Osteoblast (primary cell): ENCODE results near the gene MAP2K1. TPM values are rescaled to one million over a fixed set of nuclear protein-coding genes. Genes with fewer than 3 reads are reported as not detected.
A peak's percentile ranks its signal among the peaks of the same experiment; 100 is the strongest.

ENCODE experiments used
- DNase-seq: peaks from one replicate; pipeline ENCODE4 v3.0.0; 2011; ENCODE audit warnings: low spot score, mixed read lengths; ENCODE audit not compliant: insufficient read length; ENCODE audit errors: missing footprints
- H2AFZ ChIP-seq: 2 replicates; pipeline ENCODE4 v1.6.0; 2011; ENCODE audit warnings: mild to moderate bottlenecking, low read length
- H3K27ac ChIP-seq: 2 replicates; pipeline ENCODE4 v1.5.1; 2011; ENCODE audit warnings: mild to moderate bottlenecking, low read depth, low read length, moderate library complexity
- H3K27me3 ChIP-seq: 2 replicates; pipeline ENCODE4 v1.6.0; 2012; ENCODE audit warnings: mild to moderate bottlenecking, control low read depth, inconsistent platforms, low read length, moderate library complexity; ENCODE audit not compliant: insufficient read depth
- H3K36me3 ChIP-seq: 2 replicates; pipeline ENCODE4 v1.5.1; 2011; ENCODE audit warnings: mild to moderate bottlenecking, low read length, control low read depth, moderate library complexity; ENCODE audit not compliant: insufficient read depth
- H3K4me1 ChIP-seq: 2 replicates; pipeline ENCODE4 v1.5.1; 2011; ENCODE audit warnings: mild to moderate bottlenecking, low read length, control low read depth, moderate library complexity; ENCODE audit not compliant: insufficient read depth
- H3K4me2 ChIP-seq: 2 replicates; pipeline ENCODE4 v1.6.0; 2011; ENCODE audit warnings: mild to moderate bottlenecking, low read length; ENCODE audit not compliant: insufficient read depth
- H3K4me3 ChIP-seq: fragments of 200-600 bp; sonication (generic); 3 replicates; pipeline ENCODE4 v1.5.1; 2012; ENCODE audit warnings: mild to moderate bottlenecking, low read length, inconsistent platforms; ENCODE audit not compliant: insufficient read depth
- H3K79me2 ChIP-seq: 2 replicates; pipeline ENCODE4 v1.6.0; 2012; ENCODE audit warnings: mild to moderate bottlenecking, low read length, control low read depth, inconsistent platforms; ENCODE audit not compliant: insufficient read depth
- H3K9me3 ChIP-seq: 2 replicates; pipeline ENCODE4 v1.5.1; 2011; ENCODE audit warnings: low read depth, low read length, control low read depth
- H4K20me1 ChIP-seq: 2 replicates; pipeline ENCODE4 v1.6.0; 2012; ENCODE audit warnings: mild to moderate bottlenecking, low read length, control low read depth; ENCODE audit not compliant: insufficient read depth
- small RNA-seq: library from RNA; depleted of rRNA; stranded (forward); fragments of <200 nt; gene quantifications from one replicate; pipeline ENCODE3, GENCODE V24; 2012
- total RNA-seq: library from RNA; depleted of rRNA; stranded (reverse); fragments of >200 nt; gene quantifications from 2 replicates; pipeline ENCODE4 v1.2.3, GENCODE V29; 2012
- TF ChIP-seq, protein P1 (sequence below): IDR thresholded peaks from 2 replicates; pipeline ENCODE4 v1.5.1; 2011; ENCODE audit warnings: mild to moderate bottlenecking, low read depth, low read length, moderate library complexity; ENCODE audit errors: extremely low read depth

The MAP2K1 gene
- total RNA-seq, 1 donor = 19.2 TPM

- Histone ChIP-seq H4K20me1 (no peaks in the 10 kb centered on the region), H3K4me1 (no peaks in the 10 kb centered on the region), H3K79me2 (no peaks in the 10 kb centered on the region), H3K9me3 (no peaks in the 10 kb centered on the region), H3K4me2 (no peak overlapping the region), H3K27ac (no peak overlapping the region), H2AFZ (no peak overlapping the region), H3K4me3 (no peak overlapping the region), H3K36me3 (peaks cover 33% of the 10 kb centered on the region), H3K27me3 (no peaks in the 10 kb centered on the region)
- TF ChIP-seq, protein P1, sequence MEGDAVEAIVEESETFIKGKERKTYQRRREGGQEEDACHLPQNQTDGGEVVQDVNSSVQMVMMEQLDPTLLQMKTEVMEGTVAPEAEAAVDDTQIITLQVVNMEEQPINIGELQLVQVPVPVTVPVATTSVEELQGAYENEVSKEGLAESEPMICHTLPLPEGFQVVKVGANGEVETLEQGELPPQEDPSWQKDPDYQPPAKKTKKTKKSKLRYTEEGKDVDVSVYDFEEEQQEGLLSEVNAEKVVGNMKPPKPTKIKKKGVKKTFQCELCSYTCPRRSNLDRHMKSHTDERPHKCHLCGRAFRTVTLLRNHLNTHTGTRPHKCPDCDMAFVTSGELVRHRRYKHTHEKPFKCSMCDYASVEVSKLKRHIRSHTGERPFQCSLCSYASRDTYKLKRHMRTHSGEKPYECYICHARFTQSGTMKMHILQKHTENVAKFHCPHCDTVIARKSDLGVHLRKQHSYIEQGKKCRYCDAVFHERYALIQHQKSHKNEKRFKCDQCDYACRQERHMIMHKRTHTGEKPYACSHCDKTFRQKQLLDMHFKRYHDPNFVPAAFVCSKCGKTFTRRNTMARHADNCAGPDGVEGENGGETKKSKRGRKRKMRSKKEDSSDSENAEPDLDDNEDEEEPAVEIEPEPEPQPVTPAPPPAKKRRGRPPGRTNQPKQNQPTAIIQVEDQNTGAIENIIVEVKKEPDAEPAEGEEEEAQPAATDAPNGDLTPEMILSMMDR = no peak
- no peak for DNase-seq
These were observed 138.1 kb downstream of the MAP2K1 start for GRCh38 chr15:66524838-66525237.

DNA sequence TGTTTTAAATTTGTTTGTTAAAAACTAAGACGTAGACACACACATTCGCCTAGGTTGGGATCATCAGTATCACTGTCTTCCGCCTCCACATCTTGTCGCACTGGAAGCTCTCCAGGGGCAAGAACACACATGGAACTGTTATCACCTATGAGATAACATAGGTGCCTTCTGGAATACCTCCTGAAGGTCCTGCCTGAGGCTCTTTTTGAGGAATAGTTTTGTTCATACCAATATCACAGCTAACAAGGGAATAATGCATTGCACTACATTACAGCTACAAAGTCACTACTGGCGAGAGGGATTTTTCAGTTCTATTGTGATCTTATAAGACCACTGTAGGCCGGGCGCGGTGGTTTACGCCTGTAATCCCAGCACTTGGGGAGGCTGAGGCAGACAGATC is 148.3 kb downstream of the MAP2K1 start:
- no peaks in the 10 kb centered on the region for H3K4me1 ChIP-seq
- TF ChIP-seq, protein P1 = no peak
- H3K79me2 ChIP-seq = no peaks in the 10 kb centered on the region
- H2AFZ ChIP-seq = no peak overlapping the region
- no peaks in the 10 kb centered on the region for H4K20me1 ChIP-seq
- H3K4me3 ChIP-seq = no peak overlapping the region
- H3K9me3 ChIP-seq = no peaks in the 10 kb centered on the region
- H3K27me3 ChIP-seq = no peaks in the 10 kb centered on the region
- peaks cover 15% of the 10 kb centered on the region for H3K36me3 ChIP-seq
- H3K27ac ChIP-seq = no peak overlapping the region
- no peak overlapping the region for H3K4me2 ChIP-seq
- no peak for DNase-seq

Small RNAs within 50 kb of the gene (small RNA-seq; reads per million reads assigned to genes)
- gene ATP5MFP6 = not detected
- not detected for gene MIR4512
- gene RF00019 = not detected
- not detected for gene RF01159
- gene SCARNA14 = 16.4 reads per million, percentile 94 among the genes with 10 or more reads in this experiment
- not detected for gene SNORD16
- gene SNORD18A = not detected
- not detected for gene SNORD18B
- not detected for gene SNORD18C

Other genes starting within 250 kb of the MAP2K1 start
- gene MEGF11, start 133.2 kb upstream of the MAP2K1 start, total RNA-seq = not detected in 2 replicates
- gene DIS3L, start 93.3 kb upstream of the MAP2K1 start, total RNA-seq = 40.5 and 44.5 TPM in 2 replicates
- 7.4 and 9.0 TPM in 2 replicates for gene TIPIN, start 30.2 kb upstream of the MAP2K1 start, total RNA-seq
- 14.5 and 18.0 TPM in 2 replicates for gene SNAPC5, start 110.8 kb downstream of the MAP2K1 start, total RNA-seq
- gene RPL4, start 117.9 kb downstream of the MAP2K1 start, total RNA-seq = 2,311 and 3,002 TPM in 2 replicates
- gene ZWILCH, start 118.4 kb downstream of the MAP2K1 start, total RNA-seq = 8.7 and 13.0 TPM in 2 replicates
- gene LCTL, start 179.1 kb downstream of the MAP2K1 start, total RNA-seq = 1.2 and 1.4 TPM in 2 replicates